GM19463 (cell line): Measurements from ENCODE around the gene NXN.
"Not testable (repeated sequence)": the region's sequence is repeated elsewhere in the genome, so short reads cannot be mapped to it uniquely, and the experiment has no call there.

Experiments used
- ATAC-seq: cut with Tn5 transposase; IDR thresholded peaks from one replicate; pipeline ENCODE4 v1.9.1; 2021; ENCODE audit warnings: mild to moderate bottlenecking, moderate library complexity; ENCODE audit not compliant: unreplicated experiment

The NXN gene

DNA sequence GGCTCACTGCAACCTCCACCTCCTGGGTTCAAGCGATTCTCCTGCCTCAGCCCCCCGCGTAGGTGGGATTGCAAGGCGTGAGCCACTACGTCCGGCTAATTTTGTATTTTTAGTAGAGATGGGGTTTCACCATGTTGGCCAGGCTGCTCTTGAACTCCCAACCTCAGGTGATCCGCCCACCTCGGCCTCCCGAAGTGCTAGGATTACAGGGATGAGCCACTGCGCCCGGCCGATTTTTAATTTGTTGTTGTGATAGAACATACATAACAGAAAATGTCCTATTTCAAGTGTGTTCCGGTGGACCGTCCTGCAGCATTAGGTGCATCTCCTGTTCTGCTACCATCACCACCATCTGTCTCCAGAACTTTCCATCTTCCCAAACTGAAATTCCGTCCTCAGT, 55.3 kb downstream of the NXN start:
- not testable (repeated sequence) for ATAC-seq

DNA sequence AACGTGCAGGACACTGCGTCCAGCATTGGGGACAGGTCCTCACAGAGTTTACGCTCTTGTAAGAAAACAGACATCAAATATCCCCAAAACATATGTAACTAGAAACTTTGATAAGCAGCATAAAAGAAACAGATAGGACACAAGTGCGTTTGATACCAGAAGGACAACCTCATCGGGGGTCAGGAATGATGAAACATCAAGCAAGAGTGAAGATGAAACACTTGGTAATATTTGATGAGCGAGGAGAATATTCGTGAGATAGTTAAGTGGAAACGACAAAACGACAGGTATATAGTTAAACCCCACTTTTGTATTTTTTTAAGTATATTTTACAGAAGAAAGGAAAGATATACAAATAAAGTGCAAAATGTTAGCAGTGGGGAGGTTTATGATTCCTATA, 55.9 kb downstream of the NXN start:
- ATAC-seq: no peak

DNA sequence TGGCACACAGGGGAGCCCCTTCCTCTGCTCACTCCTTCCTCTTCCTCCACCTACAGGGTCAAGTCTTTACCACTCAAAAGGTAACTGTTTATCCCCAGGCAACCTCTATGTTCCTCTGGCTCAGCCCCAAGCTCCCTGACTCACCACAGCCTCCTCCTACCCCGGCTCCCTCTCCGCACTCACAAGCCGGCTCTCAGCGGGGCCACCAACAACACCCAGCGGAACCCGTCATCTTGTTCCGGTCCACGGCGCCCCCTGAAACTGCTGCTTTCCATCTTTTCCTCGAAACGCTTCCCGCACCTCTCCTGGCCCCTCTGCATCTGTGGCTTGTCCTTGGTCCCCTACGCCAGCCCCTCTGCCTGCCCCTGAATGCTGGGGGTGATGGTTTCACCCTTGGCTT, 58.4 kb downstream of the NXN start:
- no peak for ATAC-seq

DNA sequence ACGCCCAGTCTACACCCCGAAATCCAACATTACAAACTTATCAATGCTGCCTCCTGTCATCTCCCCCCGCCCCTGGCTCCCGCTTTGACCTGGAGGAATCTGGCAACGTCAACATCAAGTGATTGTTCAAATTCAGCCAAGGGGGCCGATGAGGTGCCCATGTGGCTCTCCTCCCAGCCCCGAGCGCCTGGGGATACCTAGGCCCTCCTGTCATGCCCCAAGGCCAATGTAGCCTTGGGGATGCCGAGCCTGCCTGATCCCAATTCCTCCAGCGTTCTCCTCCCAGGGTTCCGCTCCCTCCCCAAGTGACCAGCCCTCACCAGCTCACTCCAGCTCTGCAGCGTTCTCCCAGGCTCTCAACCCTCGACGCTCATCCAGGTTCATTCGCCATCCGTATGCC, 59.4 kb downstream of the NXN start:
- ATAC-seq: no peak

DNA sequence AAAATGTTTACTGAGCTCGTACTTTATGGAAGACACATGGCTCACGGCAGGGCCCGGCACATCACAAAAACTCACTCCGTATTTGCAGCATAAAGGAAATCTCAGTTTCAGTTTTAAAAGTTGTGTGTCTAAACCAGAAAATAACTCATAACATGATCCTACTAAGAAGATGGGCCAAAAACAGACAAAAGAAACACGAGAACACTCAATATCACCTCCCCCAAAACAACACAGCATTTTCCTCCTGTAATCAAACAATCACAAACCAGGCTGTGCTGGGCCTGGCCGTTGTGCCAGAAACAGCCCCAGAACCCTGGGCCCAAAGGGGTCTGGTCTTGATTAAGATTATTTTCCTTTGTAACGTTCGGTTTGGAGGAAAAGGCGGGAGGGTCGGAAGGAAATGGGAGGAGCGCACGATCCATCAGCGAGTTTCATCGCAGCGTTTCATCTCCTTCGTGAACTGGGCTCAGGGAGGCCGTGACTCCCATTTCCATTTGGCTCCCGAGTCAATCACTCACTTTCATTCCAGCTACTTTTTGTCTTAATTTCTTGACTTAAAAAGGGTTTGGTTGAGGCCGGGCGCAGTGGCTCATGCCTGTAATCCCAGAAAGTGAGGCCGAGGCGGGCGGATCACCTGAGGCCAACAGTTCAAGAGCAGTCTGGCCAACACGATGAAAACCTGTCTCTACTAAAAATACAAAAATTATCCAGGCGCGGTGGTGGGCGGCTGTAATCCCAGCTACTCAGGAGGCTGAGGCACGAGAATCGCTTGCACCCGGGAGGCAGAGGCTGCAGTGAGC, 61.4 kb downstream of the NXN start:
- ATAC-seq: no peak

DNA sequence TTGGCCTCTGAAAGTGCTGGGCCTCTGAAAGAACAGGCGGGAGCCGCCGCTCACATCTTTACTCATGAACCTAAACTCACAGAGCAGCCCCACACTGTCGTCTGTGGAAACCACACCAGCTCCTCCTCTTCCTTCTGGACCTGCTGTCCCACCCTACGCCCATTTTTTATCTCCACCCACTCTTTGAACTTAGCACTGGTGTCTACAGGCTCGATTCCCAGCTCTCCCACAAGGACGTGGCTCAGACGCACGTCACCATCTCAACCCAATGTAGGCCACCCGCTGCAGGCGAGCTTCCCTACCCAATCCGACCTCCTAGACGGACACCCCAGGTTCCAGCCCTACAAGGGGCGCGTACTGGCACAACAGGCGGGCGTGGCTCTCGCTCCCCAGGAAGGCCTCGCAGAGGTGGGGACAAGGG, 62.2 kb downstream of the NXN start:
- no peak for ATAC-seq

DNA sequence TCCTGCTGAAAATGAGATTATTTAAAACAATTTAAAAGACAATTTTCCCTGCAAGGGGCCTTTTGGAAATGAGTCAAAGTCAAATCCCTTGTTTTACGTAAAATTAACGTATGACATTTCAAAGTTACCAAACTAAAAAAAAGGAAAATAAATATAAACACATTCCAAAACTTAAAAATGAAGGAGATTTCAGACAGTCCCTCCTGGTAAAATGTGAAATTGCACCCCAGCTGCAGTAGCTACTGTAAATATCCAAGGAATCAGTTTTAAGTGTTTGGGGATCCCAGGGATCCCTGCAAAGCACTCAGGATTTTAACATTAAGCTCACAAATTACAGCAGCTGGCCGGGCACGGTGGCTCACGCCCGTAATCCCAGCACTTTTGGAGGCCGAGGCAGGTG, 63.3 kb downstream of the NXN start:
- no peak for ATAC-seq

DNA sequence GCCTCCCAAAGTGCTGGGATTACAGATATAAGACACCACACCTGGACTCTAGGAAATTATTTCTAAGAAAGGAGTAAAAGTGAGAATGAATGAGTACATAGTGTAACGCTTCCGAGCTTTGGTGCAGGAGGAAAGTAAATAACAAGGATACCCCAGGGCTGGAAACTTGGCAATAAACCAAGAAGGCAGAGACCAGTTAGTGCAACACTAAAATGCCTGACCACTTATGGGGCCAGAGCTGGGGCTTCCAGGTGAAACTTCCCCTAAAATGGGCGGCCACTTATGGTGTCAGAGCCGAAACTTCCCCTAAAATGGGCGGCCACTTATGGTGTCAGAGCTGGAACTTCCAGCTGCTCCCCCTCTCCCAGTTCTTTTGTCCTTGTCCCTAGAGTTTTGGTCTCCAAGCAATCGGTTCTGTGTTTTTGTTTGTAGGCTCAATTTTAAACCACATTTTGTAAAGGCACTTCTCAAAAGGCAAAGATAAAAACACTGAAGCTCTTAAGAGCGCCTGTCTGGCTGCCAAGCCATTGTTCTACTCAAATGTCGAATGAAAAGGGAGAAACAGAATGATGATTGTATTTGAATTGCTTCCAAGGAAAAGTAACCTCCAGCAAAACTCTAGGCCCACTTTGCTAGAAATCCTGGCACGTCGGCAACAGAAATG, 63.9 kb downstream of the NXN start:
- ATAC-seq: no peak

DNA sequence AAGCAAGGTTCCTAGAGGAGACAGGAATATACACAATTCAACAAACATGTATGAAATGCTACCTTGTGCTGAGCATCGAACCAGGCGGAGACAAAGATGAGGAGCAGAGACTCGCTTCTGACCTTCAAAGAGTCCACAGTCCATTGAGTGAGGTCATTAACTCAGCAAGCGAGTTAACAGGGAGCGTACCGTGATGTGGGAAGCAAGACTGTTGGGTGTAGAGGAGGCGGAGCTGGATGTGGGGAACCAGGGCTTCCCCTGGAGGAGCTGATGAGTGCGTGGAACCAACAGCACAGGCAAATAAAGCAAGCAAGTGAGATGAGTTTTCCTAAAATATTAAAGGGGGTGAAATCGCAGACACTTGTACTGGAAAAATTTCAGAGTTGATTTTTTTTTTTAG, 65.0 kb downstream of the NXN start:
- ATAC-seq: no peak

DNA sequence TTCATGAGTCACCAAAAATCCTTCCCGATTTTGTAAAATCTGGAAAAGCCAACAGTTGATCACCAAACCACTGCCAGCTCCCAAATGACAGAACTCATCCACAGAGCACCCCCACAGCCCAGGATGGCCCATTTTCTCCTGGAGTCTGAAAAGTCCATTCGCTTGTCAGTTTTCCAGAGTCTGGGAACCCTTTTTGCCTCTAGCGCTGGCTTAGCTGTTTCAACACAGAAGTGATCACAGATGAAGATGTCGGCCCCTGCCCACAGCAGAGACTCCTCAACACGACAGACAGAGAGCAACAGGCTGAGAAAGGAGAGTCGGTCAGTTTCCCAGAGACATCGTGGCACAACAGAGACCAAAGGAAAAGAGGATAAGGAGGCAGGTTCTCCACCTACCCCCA, 66.4 kb downstream of the NXN start:
- no peak for ATAC-seq

DNA sequence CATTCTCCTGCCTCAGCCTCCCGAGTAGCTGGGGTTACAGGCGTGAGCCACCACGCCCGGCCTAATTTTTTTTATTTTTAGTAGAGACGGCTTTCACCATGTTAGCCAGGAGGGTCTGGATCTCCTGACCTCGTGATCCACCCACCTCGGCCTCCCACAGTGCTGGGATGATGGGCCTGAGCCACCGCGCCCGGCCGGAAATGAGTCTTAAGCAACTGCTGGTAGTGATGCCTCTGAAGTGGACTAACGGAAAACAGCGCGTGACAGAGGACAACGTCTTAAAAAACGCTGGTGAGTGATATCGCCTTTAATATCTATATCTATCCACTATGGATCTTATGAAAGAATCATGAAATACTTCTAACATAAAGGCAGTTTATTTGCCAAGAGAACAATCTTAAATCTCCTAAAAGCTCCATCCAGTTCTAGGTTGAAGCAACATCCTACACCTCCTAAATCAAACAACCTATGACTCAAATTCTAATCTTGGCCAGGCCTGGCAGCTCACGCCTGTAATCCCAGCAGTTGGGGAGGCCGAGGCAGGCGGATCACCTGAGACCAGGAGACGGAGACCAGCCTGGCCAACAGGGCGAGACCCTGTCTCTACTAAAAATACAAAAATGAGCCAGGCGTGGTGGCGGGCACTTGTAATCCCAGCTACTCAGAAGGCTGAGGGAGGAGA, 69.8 kb downstream of the NXN start:
- ATAC-seq: no peak

DNA sequence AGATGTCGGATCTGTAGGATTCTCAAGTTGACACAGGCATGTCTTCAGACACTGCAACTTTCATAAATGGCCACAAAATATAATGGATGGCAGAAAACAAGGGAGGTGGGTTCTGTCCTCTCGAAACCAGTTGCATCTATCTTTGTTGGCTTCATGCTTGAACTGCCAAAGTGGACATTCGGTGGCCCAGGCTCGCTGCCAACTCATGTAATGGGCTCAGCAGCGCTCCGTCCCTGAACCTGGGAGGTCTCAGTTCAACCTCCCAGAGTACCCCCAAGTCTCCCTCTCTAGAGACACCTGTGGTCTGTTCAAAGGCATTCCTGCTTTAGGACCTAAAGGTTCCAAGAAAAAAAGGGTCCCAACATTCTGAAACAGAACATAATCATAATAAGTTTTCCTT, 71.9 kb downstream of the NXN start:
- ATAC-seq: no peak

DNA sequence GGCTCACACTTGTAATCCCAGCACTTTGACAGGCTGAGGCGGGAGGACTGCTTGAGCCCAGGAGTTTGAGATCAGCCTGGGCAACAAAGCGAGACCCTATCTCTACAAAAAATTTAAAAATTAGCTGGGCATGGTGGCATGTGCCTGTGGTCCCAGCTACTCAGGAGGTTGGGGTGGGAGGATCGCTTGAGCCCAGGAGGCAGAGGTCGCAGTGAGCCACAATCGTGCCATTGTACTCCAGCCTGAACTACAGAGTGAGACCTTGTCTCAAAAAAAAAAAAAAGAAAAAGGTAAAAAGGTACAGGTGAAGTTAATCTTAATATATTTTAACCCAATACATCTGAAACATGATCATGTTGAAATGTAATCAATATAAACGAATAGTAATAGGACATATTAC, 73.9 kb downstream of the NXN start:
- not testable (repeated sequence) for ATAC-seq

DNA sequence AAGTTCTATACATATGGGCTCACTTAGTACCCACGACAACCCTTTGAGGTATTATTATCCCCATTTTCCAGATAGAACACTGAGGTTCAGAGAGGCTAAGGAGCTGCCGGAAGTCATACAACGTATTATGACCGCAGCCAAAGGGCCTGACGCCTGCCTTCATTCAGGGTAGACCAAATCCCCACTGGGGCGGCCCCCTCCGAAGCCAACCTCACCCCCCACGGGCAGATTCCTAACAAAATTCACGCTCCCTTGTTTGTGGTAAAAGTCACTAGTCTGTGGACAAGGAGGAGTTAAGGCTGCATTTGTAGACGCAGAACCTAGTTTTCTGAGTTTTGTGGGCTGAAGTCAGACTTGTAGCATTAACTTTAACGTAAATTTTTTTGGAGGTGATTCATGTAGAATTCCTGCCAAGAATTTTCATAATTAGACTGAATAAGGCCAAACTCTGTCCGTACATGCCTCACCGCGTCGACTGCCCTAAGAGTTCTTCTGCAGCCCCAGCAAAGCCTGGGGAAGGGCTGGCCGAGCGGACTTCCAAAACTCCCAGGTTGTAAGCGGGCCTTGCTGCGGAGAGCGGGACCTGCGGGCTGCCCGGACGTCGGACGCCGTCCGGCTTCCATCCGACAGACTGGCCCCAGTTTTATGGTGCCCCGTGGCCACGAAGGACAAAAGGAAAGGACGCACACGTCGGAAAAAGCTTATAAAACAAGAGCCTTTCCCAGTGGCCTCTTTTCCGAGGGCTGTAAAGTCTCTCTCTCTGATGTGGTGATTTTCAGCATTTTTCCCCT, 75.7 kb downstream of the NXN start:
- ATAC-seq: no peak

DNA sequence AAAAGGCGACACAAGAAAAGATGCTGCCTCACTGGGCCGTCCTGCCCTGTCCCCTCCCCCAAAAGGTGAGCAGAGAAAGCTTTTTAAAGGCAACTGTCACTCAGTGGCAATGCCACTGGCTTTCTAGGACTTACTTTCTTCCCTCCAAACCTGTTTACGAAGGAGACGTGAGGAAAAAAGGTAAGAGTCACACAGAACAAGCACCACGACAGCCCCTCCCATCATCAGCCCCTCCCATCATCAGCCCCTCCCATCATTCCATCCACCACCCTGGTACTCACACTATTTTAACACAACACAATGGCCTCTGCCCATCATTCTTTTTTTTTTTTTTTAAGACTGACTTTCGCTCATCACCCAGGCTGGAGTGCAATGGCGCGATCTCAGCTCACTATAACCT, 77.1 kb downstream of the NXN start:
- no peak for ATAC-seq

DNA sequence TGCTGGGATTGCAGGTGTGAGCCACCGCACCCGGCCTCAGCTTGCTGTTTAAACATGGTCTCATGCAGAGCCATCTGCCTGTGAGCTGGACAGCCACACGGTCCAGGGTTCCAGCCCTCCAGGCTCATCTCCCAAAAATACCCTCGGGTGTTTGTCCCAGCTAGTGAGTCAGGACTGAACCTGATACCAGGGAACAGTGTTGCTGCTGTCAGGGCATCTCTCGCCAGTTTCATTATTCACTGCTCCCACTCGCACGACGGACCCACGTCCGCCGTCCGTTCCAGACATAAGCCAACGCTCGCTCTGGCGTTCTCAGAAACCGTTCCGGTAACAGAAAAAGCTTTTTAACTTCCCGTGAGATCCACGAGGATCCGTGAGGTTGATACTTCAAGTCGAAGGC, 77.6 kb downstream of the NXN start:
- no peak for ATAC-seq

DNA sequence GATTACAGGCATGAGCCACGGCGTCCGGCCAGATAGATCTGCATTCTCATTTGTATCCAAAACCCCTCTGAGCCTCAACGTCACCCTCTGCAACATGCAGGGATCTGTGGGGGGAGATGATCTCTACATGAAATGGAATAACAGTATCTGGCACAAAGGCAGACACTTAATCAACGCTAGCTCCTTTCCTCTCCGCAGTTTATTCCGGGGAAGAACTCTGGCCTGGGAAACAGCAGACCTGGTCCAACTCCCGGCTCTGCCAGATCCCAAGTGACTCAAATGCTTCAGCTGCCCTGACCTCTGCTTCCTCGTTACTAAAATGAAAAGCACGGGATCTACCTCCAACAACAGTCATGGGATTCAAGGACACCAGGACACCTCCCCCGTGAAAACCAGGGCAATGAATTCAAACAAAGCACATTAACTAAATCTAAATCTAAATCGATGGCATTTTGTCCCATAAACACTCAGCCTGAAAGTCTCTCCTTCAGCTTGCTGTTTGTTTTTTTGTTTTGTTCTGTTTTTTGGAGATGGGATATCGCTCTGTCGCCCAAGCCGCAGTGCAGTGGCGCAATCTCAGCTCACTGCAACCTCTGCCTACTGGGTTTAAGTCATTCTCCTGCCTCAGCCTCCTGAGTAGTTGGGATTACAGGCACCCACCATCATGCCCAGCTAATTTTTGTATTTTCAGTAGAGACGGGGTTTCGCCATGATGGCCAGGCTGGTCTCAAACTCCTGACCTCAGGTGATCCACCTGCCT, 78.2 kb downstream of the NXN start:
- no peak for ATAC-seq

DNA sequence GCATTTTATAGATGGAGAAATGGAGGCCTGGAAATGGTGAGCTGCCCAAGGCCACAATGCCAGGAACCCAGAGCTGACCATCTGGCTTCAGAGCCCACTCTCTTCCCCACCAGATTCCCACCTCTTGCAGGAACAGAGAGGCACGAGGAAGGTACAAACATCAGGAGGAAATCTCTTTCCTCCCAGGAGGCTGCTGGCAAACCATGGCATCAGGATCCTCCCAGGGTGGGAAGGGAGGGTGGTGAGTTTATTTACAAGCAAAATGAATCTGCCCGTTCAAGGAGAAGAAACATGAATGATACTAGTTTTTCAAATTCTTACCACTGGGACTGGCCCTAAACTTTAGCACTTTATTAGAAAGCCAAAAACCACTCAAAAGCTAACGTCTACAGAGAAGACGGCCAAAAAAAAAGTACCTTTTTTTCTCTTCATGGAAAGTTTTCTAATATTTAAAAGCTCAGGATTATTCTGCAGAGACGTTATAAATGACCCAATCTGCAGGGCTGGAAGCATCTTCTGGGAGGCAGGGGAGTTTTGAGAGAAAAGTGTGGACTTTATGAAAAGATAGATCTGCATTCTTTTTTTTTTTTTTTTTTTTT, 79.1 kb downstream of the NXN start:
- ATAC-seq: no peak

DNA sequence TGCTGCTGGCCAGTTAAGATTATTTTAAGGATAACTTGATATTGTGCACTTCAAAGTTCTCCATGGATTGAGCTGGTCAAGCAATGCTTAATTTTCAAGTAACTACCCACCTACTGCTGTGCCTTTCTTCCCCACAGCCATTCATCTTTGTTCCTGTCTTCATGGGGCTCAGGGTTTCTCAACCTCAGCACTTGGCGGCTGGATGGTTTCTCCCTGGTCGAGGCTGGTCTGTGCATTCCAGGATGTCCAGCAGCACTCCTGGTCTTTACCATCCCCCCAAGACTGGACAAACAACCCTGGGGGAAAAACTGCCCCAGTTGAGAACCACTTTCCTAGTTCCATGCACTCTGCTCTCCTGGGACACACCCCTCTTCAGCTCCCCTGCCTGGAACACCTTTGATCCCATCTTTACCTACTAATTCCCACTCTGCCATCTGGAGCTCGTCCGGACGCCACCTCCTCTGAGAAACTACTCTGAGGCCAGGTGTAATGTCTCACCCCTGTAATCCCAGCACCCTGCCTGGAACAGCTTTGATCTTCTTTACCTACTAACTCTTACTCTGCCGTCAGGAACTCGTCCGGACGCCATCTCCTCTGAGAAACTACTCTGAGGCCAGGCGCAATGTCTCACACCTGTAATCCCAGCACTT, 81.5 kb downstream of the NXN start:
- no peak for ATAC-seq
